ENCODE data around the gene ANKK1.

Gene ANKK1

GRCh38 chr11:113373981-113374560, 13.5 kb upstream of the ANKK1 start:
- Mint-ChIP-seq H3K9me3 (no peaks in the 10 kb centered on the region), H3K4me3 (no peak overlapping the region), H3K27me3 (ENCODE audit: low read depth, poor library complexity) (peaks cover 7% of the 10 kb centered on the region), H3K27ac (no peak overlapping the region), H3K36me3 (ENCODE audit: low read depth) (no peaks in the 10 kb centered on the region), H3K4me1 (no peaks in the 10 kb centered on the region)
- TF ChIP-seq CTCF (IDR thresholded peaks at IDR 0.05) = no peak
- no peak for DNase-seq

GRCh38 chr11:113375402-113375801, 12.2 kb upstream of the ANKK1 start:
- H3K27me3 Mint-ChIP-seq (ENCODE audit: low read depth, poor library complexity) = peaks cover 16% of the 10 kb centered on the region
- no peak for TF ChIP-seq CTCF (IDR thresholded peaks at IDR 0.05)
- no peak for DNase-seq
- no peak overlapping the region for H3K4me3 Mint-ChIP-seq
- H3K4me1 Mint-ChIP-seq = no peaks in the 10 kb centered on the region
- no peaks in the 10 kb centered on the region for H3K36me3 Mint-ChIP-seq (ENCODE audit: low read depth)
- H3K9me3 Mint-ChIP-seq = peaks cover 4% of the 10 kb centered on the region
- H3K27ac Mint-ChIP-seq = no peak overlapping the region

GRCh38 chr11:113376156-113376555, 11.4 kb upstream of the ANKK1 start:
- no peak for DNase-seq
- no peaks in the 10 kb centered on the region for H3K36me3 Mint-ChIP-seq (ENCODE audit: low read depth)
- H3K27me3 Mint-ChIP-seq (ENCODE audit: low read depth, poor library complexity) = peaks cover 19% of the 10 kb centered on the region
- no peak overlapping the region for H3K4me3 Mint-ChIP-seq
- no peak for TF ChIP-seq CTCF (IDR thresholded peaks at IDR 0.05)
- no peak overlapping the region for H3K27ac Mint-ChIP-seq
- peaks cover 11% of the 10 kb centered on the region for H3K9me3 Mint-ChIP-seq
- no peaks in the 10 kb centered on the region for H3K4me1 Mint-ChIP-seq

- Mint-ChIP-seq H3K36me3 (ENCODE audit: low read depth) (no peaks in the 10 kb centered on the region), H3K4me3 (no peak overlapping the region), H3K27me3 (ENCODE audit: low read depth, poor library complexity) (peaks cover 19% of the 10 kb centered on the region), H3K4me1 (no peaks in the 10 kb centered on the region), H3K27ac (no peak overlapping the region), H3K9me3 (peaks cover 11% of the 10 kb centered on the region)
- no peak for DNase-seq
- TF ChIP-seq CTCF (IDR thresholded peaks at IDR 0.05) = no peak
These were observed 9.7 kb upstream of the ANKK1 start for GRCh38 chr11:113377681-113378412.

GRCh38 chr11:113378692-113379091, 8.9 kb upstream of the ANKK1 start:
- H3K4me3 Mint-ChIP-seq = no peak overlapping the region
- no peaks in the 10 kb centered on the region for H3K4me1 Mint-ChIP-seq
- peaks cover 11% of the 10 kb centered on the region for H3K9me3 Mint-ChIP-seq
- H3K27ac Mint-ChIP-seq = no peak overlapping the region
- H3K27me3 Mint-ChIP-seq (ENCODE audit: low read depth, poor library complexity) = peaks cover 19% of the 10 kb centered on the region
- no peak for DNase-seq
- H3K36me3 Mint-ChIP-seq (ENCODE audit: low read depth) = no peaks in the 10 kb centered on the region
- no peak for TF ChIP-seq CTCF (IDR thresholded peaks at IDR 0.05)

GRCh38 chr11:113382121-113382520, 5.5 kb upstream of the ANKK1 start:
- H3K27ac Mint-ChIP-seq = no peak overlapping the region
- TF ChIP-seq CTCF (IDR thresholded peaks at IDR 0.05) = no peak
- no peak for DNase-seq
- no peak overlapping the region for H3K4me3 Mint-ChIP-seq
- H3K9me3 Mint-ChIP-seq = peaks cover 11% of the 10 kb centered on the region
- no peaks in the 10 kb centered on the region for H3K36me3 Mint-ChIP-seq (ENCODE audit: low read depth)
- peaks cover 3% of the 10 kb centered on the region for H3K4me1 Mint-ChIP-seq
- H3K27me3 Mint-ChIP-seq (ENCODE audit: low read depth, poor library complexity) = peaks cover 36% of the 10 kb centered on the region
